DMS79 treated with DMSO at 0.1 percent for 48 hours (cell line): ENCODE measurements around the gene USP51.
"Not testable (repeated sequence)": the region's sequence is repeated elsewhere in the genome, so short reads cannot be mapped to it uniquely, and the experiment has no call there.

Experiments used
- DNase-seq: peaks from one replicate; lab custom pipeline; 2025; lab: John Stamatoyannopoulos, UW

Gene USP51

GRCh38 chrX:55465108-55465507 is 24.5 kb downstream of the USP51 start:
- not testable (repeated sequence) for DNase-seq

DNA sequence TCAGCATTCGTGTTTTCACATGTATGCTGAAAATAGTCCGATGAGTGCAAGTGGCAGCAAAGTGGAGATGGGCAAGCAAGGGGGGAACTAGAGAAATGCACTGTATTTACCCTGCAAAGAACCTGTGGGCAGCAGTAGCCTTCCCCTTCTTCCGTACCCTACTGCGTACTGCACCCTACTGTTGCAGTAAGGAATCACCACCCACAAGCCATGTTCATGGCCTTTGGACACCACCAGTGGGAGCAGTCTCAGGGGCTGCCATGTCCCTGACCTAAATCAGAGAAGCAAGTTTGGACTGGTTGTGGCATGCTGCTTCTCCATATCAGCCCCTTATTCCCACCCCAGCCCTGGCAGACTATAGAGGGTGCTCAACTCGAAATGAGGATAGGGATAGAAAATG is 25.6 kb downstream of the USP51 start:
- not testable (repeated sequence) for DNase-seq

- not testable (repeated sequence) for DNase-seq
Observed at GRCh38 chrX:55459926-55460325, 29.7 kb downstream of the USP51 start.

DNA sequence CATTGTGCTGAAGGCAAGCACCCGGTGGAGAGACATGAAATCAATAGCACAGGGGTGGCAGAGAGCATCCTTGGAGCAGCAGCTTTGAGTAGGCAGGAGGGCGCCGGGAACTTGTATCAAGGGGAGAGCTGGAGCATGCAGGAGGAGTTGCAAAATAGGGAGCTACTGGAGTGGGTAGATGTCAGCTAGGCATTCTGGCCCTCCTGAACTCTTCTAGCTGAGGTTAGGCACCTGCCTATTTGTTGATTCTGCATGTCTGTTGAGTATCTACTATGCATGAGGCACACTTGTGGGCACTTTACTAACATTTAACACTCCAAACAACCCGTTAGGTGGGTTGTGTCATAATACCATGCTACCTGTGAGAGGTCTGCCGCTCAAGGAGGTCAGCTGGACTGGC is 30.2 kb downstream of the USP51 start:
- DNase-seq, result not testable (repeated sequence)

- not testable (repeated sequence) for DNase-seq
Observed at GRCh38 chrX:55455708-55456107, 33.9 kb downstream of the USP51 start.

DNA sequence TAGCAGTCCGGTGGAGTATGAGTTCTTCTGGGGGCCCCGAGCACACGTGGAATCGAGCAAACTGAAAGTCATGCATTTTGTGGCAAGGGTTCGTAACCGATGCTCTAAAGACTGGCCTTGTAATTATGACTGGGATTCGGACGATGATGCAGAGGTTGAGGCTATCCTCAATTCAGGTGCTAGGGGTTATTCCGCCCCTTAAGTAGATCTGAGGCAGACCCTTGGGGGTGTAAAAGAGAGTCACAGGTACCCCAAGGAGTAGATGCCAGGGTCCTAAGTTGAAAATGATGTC is 36.9 kb downstream of the USP51 start:
- DNase-seq, result no peak

DNA sequence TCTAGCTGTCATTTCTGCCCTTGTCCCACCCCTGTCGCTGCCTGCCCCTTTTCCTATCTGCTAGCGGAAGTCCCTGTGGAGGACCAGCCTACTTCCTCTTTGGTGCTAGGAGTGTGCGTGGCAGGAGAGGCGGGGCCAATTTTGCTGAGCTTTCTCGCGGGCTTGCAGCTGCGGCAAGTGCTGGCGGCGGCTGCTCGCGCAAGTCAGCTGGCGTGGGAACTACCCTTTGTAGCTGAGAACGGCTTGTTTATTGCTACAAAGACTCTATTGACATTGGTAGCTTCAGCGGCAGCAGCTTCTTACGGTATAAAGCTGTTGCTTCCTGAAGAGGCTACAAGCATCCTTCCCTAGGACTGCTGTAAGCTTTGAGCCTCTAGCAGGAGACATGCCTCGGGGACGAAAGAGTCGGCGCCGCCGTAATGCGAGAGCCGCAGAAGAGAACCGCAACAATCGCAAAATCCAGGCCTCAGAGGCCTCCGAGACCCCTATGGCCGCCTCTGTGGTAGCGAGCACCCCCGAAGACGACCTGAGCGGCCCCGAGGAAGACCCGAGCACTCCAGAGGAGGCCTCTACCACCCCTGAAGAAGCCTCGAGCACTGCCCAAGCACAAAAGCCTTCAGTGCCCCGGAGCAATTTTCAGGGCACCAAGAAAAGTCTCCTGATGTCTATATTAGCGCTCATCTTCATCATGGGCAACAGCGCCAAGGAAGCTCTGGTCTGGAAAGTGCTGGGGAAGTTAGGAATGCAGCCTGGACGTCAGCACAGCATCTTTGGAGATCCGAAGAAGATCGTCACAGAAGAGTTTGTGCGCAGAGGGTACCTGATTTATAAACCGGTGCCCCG is 37.4 kb downstream of the USP51 start, which contains the start of gene MAGEH1:
MAGEH1 (plus strand) TSS at position 138 of the 843 bp plus-strand sequence; CDS start at position 386, 248 bp downstream.
- DNase-seq, result peak; percentile 73

DNA sequence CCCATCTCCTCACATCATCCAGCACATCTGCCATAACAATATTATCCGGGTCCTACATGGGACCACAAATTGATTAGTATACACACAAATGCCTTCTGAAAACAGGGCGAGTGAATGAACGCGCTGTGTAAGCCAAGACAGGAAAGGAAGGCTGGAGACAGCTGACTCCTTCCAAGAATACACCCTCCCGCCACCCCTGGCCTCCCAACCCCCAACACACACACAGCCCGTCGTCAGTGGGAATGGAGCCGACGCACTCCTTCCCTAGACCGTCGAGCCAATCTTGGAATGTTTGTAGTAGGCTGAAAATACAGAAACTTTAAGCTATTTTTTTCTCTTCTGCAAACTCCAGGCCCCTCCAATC is 38.0 kb downstream of the USP51 start:
- DNase-seq, result no peak

DNA sequence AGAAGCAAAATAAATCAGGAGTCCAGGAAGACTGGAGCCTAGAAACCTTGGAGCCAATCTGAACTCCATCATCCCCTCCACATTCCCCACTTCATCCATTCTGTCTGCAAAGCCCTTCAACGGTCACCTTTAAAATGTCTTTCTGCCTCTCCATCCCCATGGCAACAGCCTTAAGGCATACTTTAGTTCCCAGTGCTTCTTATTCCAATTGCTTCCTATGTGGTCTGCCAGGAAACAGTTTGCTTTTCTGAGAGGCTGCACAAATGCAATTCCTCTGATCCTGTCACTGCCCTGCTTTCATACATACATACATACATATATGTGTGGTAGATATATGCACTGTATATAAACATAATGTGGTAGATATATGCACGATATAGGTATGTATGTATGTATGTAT is 38.5 kb downstream of the USP51 start:
- DNase-seq, result peak; percentile 36

- peak; percentile 19 for DNase-seq
Observed at GRCh38 chrX:55450259-55450658, 39.4 kb downstream of the USP51 start.

- not testable (repeated sequence) for DNase-seq
Observed at GRCh38 chrX:55443468-55443867, 46.2 kb downstream of the USP51 start.
